HCT116 (cell line): ENCODE data around the gene NPHS1.

Source experiments
- ELF1 ChIP-seq: IDR thresholded peaks from 2 replicates; pipeline ENCODE4 v1.6.1; 2012; ENCODE audit warnings: low read depth, borderline replicate concordance
- EZH2 ChIP-seq: fragments of 200-600 bp; sonication (generic); IDR thresholded peaks from 2 replicates; pipeline ENCODE4 v1.6.1; 2017; ENCODE audit warnings: antibody characterized with exemption, mixed run types
- POLR2A ChIP-seq: IDR thresholded peaks from 2 replicates; pipeline ENCODE4 v1.7.0; 2011; ENCODE audit warnings: borderline replicate concordance; ENCODE audit not compliant: insufficient read depth, insufficient read length; ENCODE audit errors: extremely low read depth
- POLR2AphosphoS5 ChIP-seq: IDR thresholded peaks from 2 replicates; pipeline ENCODE4 v1.6.1; 2011; ENCODE audit warnings: mild to moderate bottlenecking, low read depth, low read length, moderate library complexity
- RAD21 ChIP-seq: IDR thresholded peaks from 2 replicates; pipeline ENCODE4 v1.6.1; 2012; ENCODE audit warnings: low read depth, mild to moderate bottlenecking
- YY1 ChIP-seq: IDR thresholded peaks from 2 replicates; pipeline ENCODE4 v1.6.1; 2011; ENCODE audit warnings: low read length, low read depth, moderate library complexity, mild to moderate bottlenecking; ENCODE audit not compliant: insufficient replicate concordance; ENCODE audit errors: extremely low read depth
- ZNF274 ChIP-seq: fragments of 200-500 bp; sonication (Bioruptor generic); IDR thresholded peaks from 2 replicates; pipeline ENCODE4 v1.6.1; 2014; ENCODE audit warnings: mild to moderate bottlenecking, low read depth, low read length, inconsistent platforms
- TF ChIP-seq, protein P1 (sequence below), 3 experiments: fragments of 200-600 bp in 1 of 3; sonication (generic) in 1 of 3; IDR thresholded peaks in 2 of 3; conservative IDR thresholded peaks in 1 of 3; 2 replicates each; pipeline ENCODE4 v1.5.1; 2012 to 2017; ENCODE audit warnings: low read depth in 2 of 3, low read length in 2 of 3, antibody characterized with exemption in 1 of 3, borderline replicate concordance in 1 of 3, control low read depth in 1 of 3, mild to moderate bottlenecking in 1 of 3, mixed read lengths in 1 of 3, mixed run types in 1 of 3, moderate library complexity in 1 of 3; ENCODE audit not compliant: insufficient read depth in 1 of 3

DNA sequence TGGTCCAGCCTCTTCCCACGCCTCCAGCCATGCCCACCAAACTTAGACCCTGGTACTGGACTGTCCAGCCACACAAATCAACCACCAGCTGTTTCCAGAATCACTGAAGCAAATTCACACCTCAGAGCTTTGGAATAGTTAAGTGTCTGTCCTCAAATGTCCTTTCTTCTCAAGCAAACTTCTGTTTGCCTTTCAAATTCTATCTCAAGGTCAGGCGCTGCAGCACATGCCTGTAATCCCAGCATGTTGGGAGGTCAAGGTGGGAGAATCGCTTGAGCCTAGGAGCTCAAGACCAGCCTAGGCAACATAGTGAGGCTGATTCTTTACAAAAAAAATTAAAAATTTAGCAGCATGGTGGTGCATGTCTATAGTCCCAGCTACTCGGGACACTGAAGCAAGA lies 20.2 kb downstream of the NPHS1 start:
- TF ChIP-seq, protein P1, sequence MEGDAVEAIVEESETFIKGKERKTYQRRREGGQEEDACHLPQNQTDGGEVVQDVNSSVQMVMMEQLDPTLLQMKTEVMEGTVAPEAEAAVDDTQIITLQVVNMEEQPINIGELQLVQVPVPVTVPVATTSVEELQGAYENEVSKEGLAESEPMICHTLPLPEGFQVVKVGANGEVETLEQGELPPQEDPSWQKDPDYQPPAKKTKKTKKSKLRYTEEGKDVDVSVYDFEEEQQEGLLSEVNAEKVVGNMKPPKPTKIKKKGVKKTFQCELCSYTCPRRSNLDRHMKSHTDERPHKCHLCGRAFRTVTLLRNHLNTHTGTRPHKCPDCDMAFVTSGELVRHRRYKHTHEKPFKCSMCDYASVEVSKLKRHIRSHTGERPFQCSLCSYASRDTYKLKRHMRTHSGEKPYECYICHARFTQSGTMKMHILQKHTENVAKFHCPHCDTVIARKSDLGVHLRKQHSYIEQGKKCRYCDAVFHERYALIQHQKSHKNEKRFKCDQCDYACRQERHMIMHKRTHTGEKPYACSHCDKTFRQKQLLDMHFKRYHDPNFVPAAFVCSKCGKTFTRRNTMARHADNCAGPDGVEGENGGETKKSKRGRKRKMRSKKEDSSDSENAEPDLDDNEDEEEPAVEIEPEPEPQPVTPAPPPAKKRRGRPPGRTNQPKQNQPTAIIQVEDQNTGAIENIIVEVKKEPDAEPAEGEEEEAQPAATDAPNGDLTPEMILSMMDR (IDR thresholded peaks at IDR 0.05 in 2 of 3, conservative IDR thresholded peaks at IDR 0.05 in 1 of 3; ENCODE audit: borderline replicate concordance in 1 of 3, insufficient read depth in 1 of 3, low read depth in 2 of 3, low read length in 2 of 3) = no peak
- TF ChIP-seq ELF1 = no peak
- no peak for TF ChIP-seq YY1
- TF ChIP-seq POLR2AphosphoS5 = no peak
- no peak for TF ChIP-seq RAD21
- no peak for TF ChIP-seq ZNF274
- no peak for TF ChIP-seq POLR2A
- no peak for TF ChIP-seq EZH2
